GM19023 (cell line): ENCODE data around the gene RIPOR3.
"Not testable (repeated sequence)": the region's sequence is repeated elsewhere in the genome, so short reads cannot be mapped to it uniquely, and the experiment has no call there.

Experiments
- ATAC-seq: cut with Tn5 transposase; IDR thresholded peaks from one replicate; pipeline ENCODE4 v1.9.1; 2021; ENCODE audit warnings: mild to moderate bottlenecking, moderate library complexity; ENCODE audit not compliant: unreplicated experiment

RIPOR3 gene

GRCh38 chr20:50659975-50660670 is 31.2 kb downstream of the RIPOR3 start:
- ATAC-seq = no peak

GRCh38 chr20:50658804-50659380 is 32.5 kb downstream of the RIPOR3 start:
- ATAC-seq = no peak

DNA sequence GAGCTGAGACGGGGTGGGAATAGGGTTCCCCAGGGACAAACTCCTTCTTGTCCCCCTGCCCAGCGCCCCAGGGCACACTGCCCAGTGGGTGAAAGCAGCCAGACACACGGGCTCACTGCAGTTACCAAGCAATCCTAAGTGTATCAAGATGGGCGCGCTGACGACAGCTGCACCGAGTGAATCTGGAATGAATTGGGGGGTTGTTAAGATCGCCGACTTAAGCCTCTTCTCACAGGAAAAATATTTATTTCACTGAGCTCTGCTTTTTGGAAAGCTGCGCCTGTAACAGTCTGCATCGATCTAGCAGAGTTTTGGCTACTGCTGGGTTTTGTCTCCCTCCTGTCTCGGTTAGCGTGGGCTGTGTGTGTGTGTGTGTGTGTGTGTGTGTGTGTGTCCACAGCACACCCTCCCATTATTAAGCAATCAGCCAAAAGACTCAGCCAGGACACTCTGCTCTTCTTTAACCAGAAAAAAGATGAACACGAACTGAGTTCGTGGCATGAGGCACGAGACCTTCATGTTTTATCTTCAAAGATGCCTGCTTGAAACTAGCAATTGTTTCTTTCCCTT is 35.9 kb downstream of the RIPOR3 start:
- ATAC-seq = no peak

DNA sequence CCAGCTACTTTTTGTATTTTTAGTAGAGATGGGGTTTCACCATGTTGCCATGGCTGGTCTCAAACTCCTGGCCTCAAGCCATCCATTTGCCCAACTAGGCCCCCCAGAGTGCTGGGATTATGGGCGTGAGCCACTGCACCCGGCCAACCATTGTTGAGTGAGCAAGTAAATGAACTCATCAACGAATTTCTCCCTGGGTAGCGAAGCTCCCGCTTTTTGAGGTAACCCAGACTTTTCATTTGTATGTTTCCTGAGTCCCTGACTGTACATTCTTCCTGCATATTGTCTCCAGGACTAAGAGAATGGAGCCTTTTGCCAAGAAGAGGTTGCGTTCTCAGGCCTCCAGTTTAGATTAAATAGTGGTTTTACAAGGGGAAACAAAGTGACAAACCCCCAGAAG is 36.4 kb downstream of the RIPOR3 start:
- no peak for ATAC-seq

GRCh38 chr20:50652702-50653294 is 38.5 kb downstream of the RIPOR3 start:
- ATAC-seq = no peak

DNA sequence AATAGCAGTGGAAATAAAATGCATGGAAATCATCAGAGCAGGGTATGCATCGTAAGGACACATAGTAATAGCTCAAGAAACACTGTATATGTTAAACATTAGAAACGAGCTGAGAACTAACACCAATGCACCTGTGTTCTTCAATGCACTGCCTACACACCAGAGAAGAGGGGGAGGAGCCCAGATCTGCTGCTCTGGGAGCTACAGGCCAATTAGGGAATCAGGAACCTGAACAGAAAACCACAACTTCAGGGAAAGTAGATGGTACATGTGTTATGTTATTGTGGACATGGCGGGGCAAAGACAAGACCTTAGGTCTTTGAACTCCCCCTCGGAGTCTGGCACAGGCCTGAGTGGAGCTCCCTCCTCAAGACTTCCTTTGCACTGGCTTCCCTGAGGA is 39.7 kb downstream of the RIPOR3 start:
- ATAC-seq = no peak

DNA sequence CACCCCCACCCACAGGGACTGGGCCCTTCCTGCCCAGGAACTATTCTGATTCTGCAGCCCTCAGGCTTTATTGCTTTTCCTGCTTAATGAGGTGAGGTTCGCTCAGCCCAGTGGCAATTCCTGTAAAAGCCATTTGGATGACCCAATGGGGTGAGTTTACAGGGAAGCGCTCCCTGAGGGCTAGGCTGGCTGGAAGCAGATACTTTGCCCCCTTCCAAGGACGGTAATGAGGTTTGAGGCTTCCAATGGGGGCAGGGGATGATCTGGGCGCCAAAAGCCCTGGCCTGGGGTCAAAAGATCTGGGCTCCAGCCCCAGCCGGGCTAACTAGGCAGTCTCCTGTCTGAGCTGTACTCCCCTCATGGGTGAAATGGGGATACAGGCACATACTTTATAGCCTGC is 41.8 kb downstream of the RIPOR3 start:
- no peak for ATAC-seq

DNA sequence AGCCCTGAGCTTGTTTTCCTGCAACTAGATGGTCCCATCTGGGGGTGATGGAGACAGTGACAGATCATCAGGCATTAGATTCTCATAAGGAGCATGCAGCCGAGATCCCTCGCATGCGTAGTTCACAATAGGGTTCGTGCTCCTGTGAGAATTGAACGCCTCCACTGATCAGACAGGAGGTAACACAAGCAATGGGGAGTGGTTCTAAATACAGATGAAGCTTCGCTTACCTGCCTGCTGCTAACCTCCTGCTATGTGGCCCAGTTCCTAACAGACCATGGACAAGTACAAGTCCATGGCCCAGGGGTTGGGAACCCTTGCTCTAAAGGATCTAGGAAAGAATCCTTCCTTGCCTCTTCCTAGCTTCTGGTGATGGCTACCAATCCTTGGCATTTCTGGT is 42.7 kb downstream of the RIPOR3 start:
- no peak for ATAC-seq

GRCh38 chr20:50646483-50646996 is 44.8 kb downstream of the RIPOR3 start:
- ATAC-seq = no peak

GRCh38 chr20:50645253-50646068 is 45.9 kb downstream of the RIPOR3 start:
- no peak for ATAC-seq

DNA sequence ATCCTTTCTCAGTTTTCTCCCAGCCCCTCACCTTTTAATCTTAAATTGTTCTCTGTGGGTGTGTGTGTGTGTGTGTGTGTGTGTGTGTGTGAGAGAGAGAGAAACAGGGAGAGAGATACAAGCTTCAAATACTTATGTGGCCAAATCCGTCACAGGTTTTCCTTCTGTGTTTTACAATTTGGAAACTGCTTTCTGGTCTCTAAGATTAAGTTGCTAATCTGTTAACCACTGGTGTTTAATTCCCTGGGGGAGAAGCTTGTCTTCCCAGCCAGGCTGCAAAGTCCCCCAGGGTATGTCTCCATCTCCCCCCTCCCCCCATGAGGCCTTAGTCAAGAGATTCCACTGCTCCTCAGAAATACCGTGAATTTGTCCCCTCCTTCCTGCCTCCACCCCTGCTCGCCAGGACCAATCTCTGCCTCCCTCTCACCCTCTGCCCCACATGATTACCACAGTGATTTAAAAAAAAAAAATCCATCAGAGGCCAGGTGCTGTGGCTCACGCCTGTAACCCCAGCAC is 49.0 kb downstream of the RIPOR3 start:
- ATAC-seq = no peak

- ATAC-seq = not testable (repeated sequence)
These were observed 49.6 kb downstream of the RIPOR3 start for GRCh38 chr20:50641625-50642287.

DNA sequence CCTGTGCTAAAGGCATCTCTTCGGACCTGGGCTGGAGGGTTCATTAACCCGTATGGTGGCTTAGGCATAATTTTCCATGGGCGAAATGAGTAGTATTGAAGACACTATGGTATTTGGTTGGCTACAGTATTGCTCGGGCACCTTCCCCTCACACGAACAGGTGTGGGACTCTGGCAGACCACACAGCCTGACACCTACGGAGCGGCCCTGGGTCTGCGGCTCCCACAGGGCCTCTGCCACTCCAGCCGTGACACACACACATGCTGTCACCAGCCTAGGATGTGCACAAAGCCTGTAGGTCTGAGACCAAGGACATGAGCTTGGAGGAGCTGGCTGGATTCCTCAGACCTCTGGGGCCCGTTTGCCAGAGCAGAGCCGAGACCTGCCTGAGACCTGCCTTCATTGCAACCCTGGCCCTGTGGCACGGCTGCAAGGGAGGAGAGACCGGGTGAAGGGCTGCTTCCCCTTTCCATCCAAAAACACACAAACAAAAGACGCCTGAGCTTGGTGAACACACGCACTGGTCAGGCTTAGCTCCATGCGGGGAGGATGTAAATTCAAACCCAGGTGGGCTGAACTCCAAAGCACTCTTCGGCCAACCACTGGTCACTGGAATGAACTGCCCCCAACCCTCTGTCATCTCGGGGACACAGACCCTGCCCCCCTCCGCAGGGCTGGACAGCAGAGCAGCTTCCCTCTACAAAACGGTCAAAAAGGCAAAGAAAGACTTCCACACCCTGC is 51.2 kb downstream of the RIPOR3 start:
- not testable (repeated sequence) for ATAC-seq

- not testable (repeated sequence) for ATAC-seq
These were observed 53.1 kb downstream of the RIPOR3 start for GRCh38 chr20:50638015-50638847.

DNA sequence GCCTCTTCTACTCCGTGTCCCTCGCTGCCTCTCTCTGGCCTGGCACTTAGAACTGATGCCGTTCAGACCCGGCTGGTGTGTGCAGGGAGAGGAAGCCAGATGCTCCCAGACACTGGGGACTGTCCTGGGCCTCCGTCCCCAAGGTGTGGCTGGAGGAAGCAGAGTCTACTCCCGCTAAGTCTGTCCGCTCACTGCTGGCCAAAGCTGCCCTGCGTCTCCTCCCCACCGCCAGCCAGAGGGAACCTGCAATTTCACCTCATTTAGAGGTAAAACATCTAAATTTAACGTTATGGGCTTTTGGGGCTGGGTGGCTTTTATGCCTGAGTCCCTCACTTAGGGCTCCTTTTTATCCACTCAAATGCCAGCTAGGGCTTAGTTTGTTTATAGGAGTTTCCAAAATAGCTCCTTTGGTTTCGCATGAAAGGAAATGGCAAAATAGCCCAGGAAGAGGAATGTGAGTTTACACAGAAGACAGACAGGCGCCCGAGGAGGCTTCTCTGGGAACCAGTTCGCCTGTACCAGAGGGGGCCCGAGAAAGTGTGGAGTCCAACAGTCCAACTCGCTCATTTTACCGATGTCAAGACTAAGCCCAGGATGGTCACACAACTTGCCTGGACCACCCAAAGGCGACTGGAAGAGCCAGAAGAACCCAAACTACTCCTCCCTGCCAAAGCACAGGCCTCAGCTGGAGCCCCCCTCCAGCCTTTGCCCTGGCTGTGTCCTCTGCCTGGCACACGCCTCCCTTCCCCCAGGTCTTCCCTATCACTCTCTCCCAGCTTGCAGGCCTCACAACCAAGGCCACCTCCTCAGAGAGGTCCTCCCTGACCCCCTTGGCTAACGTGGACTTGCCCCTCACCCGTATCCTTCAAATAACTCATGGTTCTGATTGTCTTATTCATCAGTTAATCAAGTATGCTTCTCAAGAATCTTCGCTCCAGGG is 54.5 kb downstream of the RIPOR3 start:
- no peak for ATAC-seq

- no peak for ATAC-seq
These were observed 55.4 kb downstream of the RIPOR3 start for GRCh38 chr20:50635676-50636600.
